Erythroblast (primary cell): ENCODE measurements around the gene DBI.

Experiments used
- GATA1 ChIP-seq: IDR thresholded peaks from 2 replicates; pipeline ENCODE4 v1.6.1; 2011; ENCODE audit warnings: low read depth, mild to moderate bottlenecking, control low read depth, low read length, moderate library complexity
- POLR2A ChIP-seq: IDR thresholded peaks from 2 replicates; pipeline ENCODE4 v1.6.1; 2011; ENCODE audit warnings: mild to moderate bottlenecking, low read length

DNA sequence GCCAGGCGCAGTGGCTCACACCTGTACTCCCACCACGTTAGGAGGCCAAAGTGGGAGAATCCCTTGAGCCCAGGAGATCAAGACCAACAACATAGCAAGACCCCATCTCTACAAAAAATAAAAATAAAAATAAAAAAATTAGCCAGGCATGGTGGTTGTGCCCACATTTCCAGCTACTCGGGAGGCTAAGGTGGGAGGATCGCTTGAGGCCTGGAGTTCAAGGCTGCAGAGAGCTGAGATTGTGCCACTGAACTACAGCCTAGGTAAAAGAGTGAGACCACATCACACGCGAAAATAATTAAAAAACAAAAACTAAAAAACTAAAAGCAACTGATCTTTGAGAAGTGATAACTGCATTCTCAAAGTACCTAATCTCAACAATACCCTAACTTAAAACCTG, 2.0 kb upstream of the DBI start:
- TF ChIP-seq POLR2A: no peak
- TF ChIP-seq GATA1: no peak
